SK-N-MC (cell line): ENCODE data around the gene PBX3.

Experiments used
- DNase-seq: peaks from one replicate; pipeline ENCODE4 v3.0.0-alpha.2; 2011; ENCODE audit warnings: low read depth, low spot score
- H3K27ac ChIP-seq: fragments of 200-600 bp; sonication (generic); 2 replicates; pipeline ENCODE4 v1.5.1; 2016; ENCODE audit warnings: mixed run types
- H3K36me3 ChIP-seq: fragments of 200-600 bp; sonication (generic); 2 replicates; pipeline ENCODE4 v1.6.1; 2017; ENCODE audit warnings: antibody characterized with exemption, low read length, mixed read lengths; ENCODE audit not compliant: insufficient read depth
- H3K4me3 ChIP-seq: fragments of 200-600 bp; sonication (generic); 2 replicates; pipeline ENCODE4 v1.5.1; 2016
- H3K9ac ChIP-seq: fragments of 200-600 bp; sonication (generic); 2 replicates; pipeline ENCODE4 v1.8.0; 2017; ENCODE audit warnings: mixed run types, mixed read lengths; ENCODE audit not compliant: insufficient read length
- H3K9me3 ChIP-seq: fragments of 200-600 bp; sonication (generic); 2 replicates; pipeline ENCODE4 v1.6.1; 2017; ENCODE audit warnings: low read depth, mild to moderate bottlenecking, antibody characterized with exemption, low read length, moderate library complexity, mixed read lengths
- EZH2 ChIP-seq: fragments of 200-600 bp; sonication (generic); IDR thresholded peaks from one replicate; pipeline ENCODE4 v1.6.1; 2017; ENCODE audit warnings: antibody characterized with exemption
- FOXP2 ChIP-seq: optimal IDR thresholded peaks from 2 replicates; pipeline ENCODE3; 2011; ENCODE audit warnings: mild to moderate bottlenecking, moderate library complexity; ENCODE audit not compliant: insufficient read depth; ENCODE audit errors: extremely low read length, control extremely low read depth
- POLR2AphosphoS5 ChIP-seq: IDR thresholded peaks from 2 replicates; pipeline ENCODE4 v1.6.1; 2012; ENCODE audit warnings: mild to moderate bottlenecking, low read depth, low read length, borderline replicate concordance

Gene PBX3

GRCh38 chr9:125746017-125746773 lies 978 bp upstream of the PBX3 start:
- Histone ChIP-seq H3K9ac (peak overlapping the region; percentile 70), H3K36me3 (no peaks in the 10 kb centered on the region), H3K27ac (0 out of 2 replicates have a peak overlapping the region, but pooled peaks have one; percentile 60), H3K9me3 (no peaks in the 10 kb centered on the region), H3K4me3 (peak overlapping the region; percentile 89)
- TF ChIP-seq EZH2 (no peak), POLR2AphosphoS5 (peak; percentile 66; the same call in 1 of the 2 replicates), FOXP2 (no peak)
- DNase-seq = peak; percentile 42

- TF ChIP-seq FOXP2 (no peak), EZH2 (no peak), POLR2AphosphoS5 (no peak)
- Histone ChIP-seq H3K9ac (no peak overlapping the region), H3K36me3 (no peaks in the 10 kb centered on the region), H3K9me3 (no peaks in the 10 kb centered on the region), H3K27ac (no peak overlapping the region), H3K4me3 (peak overlapping the region; percentile 89)
- no peak for DNase-seq
Observed at GRCh38 chr9:125746774-125747052, 460 bp upstream of the PBX3 start.

GRCh38 chr9:125747765-125748445 lies 732 bp downstream of the PBX3 start:
- DNase-seq = no peak
- peak overlapping the region; percentile 86 for H3K4me3 ChIP-seq
- no peak overlapping the region for H3K9ac ChIP-seq
- H3K9me3 ChIP-seq = no peaks in the 10 kb centered on the region
- no peak for TF ChIP-seq FOXP2
- no peak for TF ChIP-seq EZH2
- no peak for TF ChIP-seq POLR2AphosphoS5
- H3K27ac ChIP-seq = no peak overlapping the region
- no peaks in the 10 kb centered on the region for H3K36me3 ChIP-seq

GRCh38 chr9:125748446-125749099 lies 1.4 kb downstream of the PBX3 start:
- TF ChIP-seq FOXP2 (no peak), POLR2AphosphoS5 (no peak), EZH2 (no peak)
- no peak overlapping the region for H3K9ac ChIP-seq
- H3K9me3 ChIP-seq = no peaks in the 10 kb centered on the region
- DNase-seq = no peak
- H3K36me3 ChIP-seq = no peaks in the 10 kb centered on the region
- no peak overlapping the region for H3K27ac ChIP-seq
- no peak overlapping the region for H3K4me3 ChIP-seq

- Histone ChIP-seq H3K27ac (no peak overlapping the region), H3K9me3 (no peaks in the 10 kb centered on the region), H3K36me3 (no peaks in the 10 kb centered on the region), H3K9ac (no peak overlapping the region), H3K4me3 (no peak overlapping the region)
- TF ChIP-seq POLR2AphosphoS5 = no peak
- TF ChIP-seq FOXP2 = no peak
- no peak for TF ChIP-seq EZH2
- no peak for DNase-seq
Observed at GRCh38 chr9:125749287-125749935, 2.2 kb downstream of the PBX3 start.

DNA sequence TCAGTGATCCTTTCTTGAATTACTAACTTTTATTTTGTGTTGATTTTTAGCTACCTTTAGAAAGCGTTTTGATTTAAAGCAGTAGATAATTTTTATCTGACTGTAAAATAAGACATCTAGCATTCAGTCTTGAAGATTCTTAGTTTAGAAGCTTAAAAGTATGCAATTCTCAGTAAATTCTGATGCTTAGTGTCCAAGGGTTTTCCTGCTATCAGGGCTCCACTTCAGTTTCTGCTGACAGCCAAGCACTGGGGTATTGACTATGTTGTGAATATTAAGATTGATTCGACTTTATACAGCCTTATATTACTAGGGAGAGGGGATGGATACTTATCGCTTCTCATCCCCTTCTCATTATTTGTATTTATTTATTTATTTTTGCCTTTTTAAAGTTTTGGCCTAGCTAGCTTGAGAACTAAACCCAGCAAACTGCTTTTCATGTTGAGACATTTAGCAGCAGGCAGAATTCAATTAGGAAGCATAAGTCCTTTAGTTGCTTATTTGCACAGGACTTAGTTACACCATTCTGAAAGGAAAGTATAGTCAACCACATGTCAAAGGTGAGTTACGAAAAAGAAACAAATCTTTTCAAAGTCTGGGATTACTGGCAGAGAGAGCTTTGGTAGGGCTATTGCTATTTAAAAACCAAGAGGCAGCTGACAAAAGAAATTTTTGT lies 2.9 kb downstream of the PBX3 start:
- no peak overlapping the region for H3K27ac ChIP-seq
- TF ChIP-seq POLR2AphosphoS5 (no peak), EZH2 (no peak), FOXP2 (no peak)
- H3K36me3 ChIP-seq = no peaks in the 10 kb centered on the region

DNA sequence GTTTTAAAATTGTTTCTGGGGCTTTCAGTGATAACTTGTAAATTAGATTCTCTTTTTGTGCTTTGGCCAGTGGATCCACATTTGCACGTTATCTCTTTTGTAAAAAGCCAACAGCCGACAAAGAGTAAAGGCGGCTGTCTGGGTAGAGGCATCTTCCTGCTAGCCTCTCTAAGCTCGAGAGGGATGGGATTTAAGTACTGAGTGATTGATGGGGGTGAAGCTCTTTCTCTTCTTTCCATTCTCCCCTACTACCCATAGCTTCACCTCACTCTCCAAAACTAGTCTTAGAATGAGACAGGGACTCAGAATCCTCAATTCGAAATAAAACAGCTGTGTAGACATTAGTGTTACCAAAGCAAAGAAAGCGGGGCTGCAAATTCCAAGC lies 3.4 kb downstream of the PBX3 start:
- no peaks in the 10 kb centered on the region for H3K9me3 ChIP-seq
- TF ChIP-seq FOXP2 = no peak
- TF ChIP-seq EZH2 = no peak
- no peak for TF ChIP-seq POLR2AphosphoS5
- H3K4me3 ChIP-seq = no peak overlapping the region
- H3K9ac ChIP-seq = no peak overlapping the region
- no peaks in the 10 kb centered on the region for H3K36me3 ChIP-seq
- H3K27ac ChIP-seq = no peak overlapping the region
- DNase-seq = no peak

More for the DNA sequence above, 2.9 kb downstream of the PBX3 start:
- no peak overlapping the region for H3K9ac ChIP-seq
- no peaks in the 10 kb centered on the region for H3K9me3 ChIP-seq
- no peak for DNase-seq
- H3K4me3 ChIP-seq = no peak overlapping the region

DNA sequence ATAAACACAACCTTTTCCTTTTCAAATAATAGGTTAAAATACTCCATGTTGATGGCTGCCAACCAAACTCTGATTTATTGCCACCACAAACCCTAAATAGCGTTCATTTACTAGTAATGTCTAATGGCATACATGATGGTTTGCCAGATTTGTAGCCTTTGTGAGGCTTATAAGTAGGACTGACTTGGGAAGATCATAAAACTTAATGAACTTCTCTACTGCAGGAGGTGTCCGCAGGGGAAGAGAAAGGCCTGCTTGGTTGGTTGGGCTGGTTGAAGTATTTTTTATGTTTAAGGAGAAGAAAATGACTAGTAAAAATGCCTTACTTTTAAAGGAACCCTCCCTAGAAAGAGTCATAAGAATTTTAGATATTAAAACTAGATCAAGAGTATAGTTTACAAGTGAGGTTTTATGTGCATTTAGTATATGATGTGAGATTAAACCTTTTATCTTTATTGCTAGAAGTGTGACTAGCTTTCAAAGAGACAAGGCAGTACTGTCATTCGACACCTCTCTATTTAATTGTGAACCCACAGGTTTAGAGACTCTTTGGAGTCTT lies 5.0 kb downstream of the PBX3 start:
- Histone ChIP-seq H3K9ac (no peak overlapping the region), H3K27ac (no peak overlapping the region), H3K36me3 (no peaks in the 10 kb centered on the region), H3K4me3 (no peak overlapping the region), H3K9me3 (no peaks in the 10 kb centered on the region)
- no peak for DNase-seq
- no peak for TF ChIP-seq EZH2
- no peak for TF ChIP-seq FOXP2
- no peak for TF ChIP-seq POLR2AphosphoS5
